GM13976 (cell line): ENCODE measurements around the gene C4orf33.
"Not testable (repeated sequence)": the region's sequence is repeated elsewhere in the genome, so short reads cannot be mapped to it uniquely, and the experiment has no call there.

Source experiments
- DNase-seq: peaks from one replicate; pipeline ENCODE4 v3.0.0; 2012; ENCODE audit warnings: low spot score
- in situ Hi-C: fragments of 300-500 bp; cut with MboI; formaldehyde crosslinking; loops from one replicate; pipeline ENCODE4 v1.12.0; 2022; ENCODE audit warnings: low sequenced_read_pairs, mixed read lengths, inconsistent platforms; ENCODE audit not compliant: unreplicated experiment
- TF ChIP-seq, protein P1 (sequence below): IDR thresholded peaks from 2 replicates; pipeline ENCODE4 v1.5.1; 2012; ENCODE audit warnings: borderline replicate concordance, mild to moderate bottlenecking; ENCODE audit not compliant: insufficient read depth; ENCODE audit errors: extremely low read depth, missing control alignments, control extremely low read depth

The C4orf33 gene

DNA sequence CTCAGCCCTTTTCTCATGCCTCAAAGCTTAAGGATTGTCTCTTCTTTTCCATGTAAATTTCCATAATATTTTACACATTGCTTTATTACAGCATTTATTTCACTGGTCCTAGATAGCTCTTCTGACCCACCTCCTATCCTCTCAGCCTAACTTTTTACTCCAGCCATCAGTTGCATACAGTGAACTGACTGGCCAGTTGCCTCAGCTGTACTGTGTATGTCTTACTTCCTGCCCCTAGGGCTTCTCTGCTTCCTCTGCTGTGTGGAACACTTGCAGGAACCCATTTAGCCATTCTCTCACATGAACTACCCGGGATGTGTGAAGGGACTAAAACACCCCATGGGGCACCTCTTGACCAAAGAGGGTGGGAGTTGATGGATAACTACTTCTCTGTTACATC lies 18.0 kb downstream of the C4orf33 start:
- TF ChIP-seq, protein P1, sequence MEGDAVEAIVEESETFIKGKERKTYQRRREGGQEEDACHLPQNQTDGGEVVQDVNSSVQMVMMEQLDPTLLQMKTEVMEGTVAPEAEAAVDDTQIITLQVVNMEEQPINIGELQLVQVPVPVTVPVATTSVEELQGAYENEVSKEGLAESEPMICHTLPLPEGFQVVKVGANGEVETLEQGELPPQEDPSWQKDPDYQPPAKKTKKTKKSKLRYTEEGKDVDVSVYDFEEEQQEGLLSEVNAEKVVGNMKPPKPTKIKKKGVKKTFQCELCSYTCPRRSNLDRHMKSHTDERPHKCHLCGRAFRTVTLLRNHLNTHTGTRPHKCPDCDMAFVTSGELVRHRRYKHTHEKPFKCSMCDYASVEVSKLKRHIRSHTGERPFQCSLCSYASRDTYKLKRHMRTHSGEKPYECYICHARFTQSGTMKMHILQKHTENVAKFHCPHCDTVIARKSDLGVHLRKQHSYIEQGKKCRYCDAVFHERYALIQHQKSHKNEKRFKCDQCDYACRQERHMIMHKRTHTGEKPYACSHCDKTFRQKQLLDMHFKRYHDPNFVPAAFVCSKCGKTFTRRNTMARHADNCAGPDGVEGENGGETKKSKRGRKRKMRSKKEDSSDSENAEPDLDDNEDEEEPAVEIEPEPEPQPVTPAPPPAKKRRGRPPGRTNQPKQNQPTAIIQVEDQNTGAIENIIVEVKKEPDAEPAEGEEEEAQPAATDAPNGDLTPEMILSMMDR, result no peak
- in situ Hi-C loops, result no loop called here
- no peak for DNase-seq

DNA sequence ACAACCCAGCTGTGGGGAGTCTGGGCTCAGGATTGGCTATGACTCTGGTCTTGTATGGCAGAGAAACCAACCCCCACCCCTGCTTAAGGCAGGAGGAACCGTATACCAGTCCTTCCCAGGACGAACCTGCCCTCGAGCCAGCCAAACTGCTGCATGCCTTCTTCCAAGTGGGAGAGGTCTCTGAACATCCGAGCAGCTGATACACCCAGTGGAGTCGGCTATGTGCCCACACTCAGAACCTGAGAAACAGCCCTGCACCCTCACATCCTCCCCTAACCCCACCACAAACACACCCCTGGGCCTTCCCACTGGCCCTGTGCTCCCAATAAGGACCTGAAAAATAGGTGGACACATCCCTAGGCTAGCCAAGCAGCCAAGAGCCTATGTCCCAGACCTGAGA lies 21.8 kb downstream of the C4orf33 start:
- in situ Hi-C loops, result no loop called here
- TF ChIP-seq, protein P1, result no peak
- no peak for DNase-seq

DNA sequence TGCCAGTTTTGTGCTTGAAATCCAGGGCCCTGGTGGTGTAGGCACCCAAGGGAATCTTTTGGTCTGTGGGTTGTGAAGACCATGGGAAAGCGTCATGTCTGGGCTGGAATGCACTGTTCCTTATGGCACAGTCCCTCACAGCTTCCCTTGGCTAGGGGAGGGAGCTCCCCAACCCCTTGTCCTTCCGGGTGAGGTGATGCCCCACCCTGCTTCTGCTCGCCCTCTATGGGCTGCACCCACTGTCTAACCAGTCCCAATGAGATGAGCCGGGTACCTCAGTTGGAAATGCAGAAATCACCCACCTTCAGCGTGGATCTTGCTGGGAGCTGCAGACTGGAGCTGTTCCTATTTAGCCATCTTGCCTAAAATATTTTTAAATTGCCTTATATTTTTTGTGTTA lies 30.7 kb downstream of the C4orf33 start:
- in situ Hi-C loops, DNase-seq: not testable (repeated sequence)

DNA sequence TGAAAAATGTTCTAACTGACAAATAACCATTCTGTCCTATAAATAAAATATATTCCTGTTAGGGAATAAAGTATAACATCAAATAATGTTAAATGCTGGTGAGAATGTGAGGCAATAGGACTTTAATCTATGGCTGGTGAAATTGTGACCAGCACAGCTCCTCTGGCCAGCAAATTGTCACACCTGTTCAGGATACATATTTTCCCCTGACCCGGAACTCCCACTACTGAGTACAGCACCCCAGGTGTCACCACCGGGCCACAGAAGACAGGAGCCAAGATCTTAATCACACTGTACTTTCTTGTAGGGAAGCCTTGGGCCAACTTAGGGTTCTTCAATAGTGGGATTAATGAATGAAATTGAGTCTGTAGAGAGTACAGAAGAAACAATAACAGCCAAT lies 33.2 kb downstream of the C4orf33 start:
- no peak for DNase-seq
- TF ChIP-seq, protein P1, result no peak
- in situ Hi-C loops, result no loop called here

DNA sequence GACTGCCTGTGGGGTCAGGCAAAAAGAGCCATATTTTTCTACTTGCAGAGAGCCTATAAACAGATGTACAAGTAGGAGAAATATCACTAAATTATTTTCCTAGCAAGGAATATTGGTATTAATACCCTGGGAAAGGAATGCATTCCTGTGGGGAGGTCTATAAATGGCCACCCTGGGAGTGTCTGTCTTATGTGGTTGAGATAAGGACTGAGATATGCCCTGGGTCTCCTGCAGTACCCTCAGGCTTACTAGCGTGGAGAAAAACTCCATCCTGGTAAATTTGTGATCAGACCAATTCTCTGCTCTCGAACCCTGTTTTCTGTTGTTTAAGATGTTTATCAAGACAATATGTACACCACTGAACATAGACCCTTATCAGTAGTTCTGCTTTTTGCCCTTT lies 35.4 kb downstream of the C4orf33 start:
- in situ Hi-C loops, result no loop called here
- TF ChIP-seq, protein P1, result no peak
- no peak for DNase-seq

DNA sequence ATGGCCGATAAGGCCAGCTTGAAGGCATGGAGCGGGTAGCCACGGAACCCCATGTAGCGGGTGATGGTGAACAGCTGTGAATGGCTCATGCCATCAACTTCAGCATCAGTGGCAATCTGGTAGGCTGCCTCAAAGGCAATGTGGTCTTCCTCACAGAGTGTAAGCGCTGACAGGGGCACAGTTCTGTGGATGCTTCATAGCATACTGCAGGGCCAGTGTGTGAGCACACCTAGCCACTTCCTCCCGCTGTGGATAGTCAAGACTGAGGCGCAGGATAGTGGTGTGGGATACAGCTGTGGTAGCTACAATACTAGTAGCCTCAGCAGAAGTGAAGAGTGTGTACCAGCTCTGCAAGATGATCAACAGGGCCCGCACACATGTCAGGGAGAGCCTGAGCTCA lies 40.5 kb downstream of the C4orf33 start:
- no peak for DNase-seq
- in situ Hi-C loops, result no loop called here

DNA sequence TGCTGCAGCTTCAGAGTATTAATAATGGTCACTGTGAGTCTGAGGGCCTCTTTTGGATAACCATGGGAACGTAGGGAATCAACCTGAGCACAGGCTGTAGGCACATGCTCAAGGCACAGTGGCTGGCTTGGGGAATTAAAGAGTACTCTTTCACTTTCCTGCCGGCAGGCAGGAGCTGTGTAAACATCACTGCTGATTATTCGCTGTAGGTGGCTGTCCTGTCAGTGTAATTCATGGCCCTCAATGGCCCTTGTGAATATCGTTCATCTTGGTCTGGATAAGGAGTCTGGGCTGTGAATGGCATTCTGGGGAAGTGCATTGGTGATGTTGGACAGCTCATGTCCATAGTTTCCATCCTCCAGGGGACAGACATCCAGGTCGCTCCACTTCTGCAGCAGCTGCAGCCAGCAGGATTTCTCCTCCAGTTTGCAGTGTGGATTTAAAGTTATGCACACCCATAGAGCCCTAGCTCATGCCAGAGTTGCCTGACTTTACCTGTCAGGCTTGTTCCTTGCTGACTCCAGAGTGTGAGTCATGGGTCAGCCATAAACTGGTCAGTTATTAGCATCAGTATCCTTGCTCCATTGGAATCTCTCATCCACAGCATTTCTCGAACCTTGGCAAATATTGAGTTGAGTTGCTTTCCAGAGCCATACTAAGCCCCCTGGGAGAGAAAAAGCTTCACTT lies 43.0 kb downstream of the C4orf33 start:
- in situ Hi-C loops, result no loop called here
- no peak for DNase-seq
- TF ChIP-seq, protein P1, result no peak

More for the DNA sequence above, 40.5 kb downstream of the C4orf33 start:
- TF ChIP-seq, protein P1, result no peak
